ENCODE measurements around the gene MYO3B. TPM values are rescaled to one million over a fixed set of nuclear protein-coding genes. Genes with fewer than 3 reads are reported as not detected.

The MYO3B gene
- total and polyA plus RNA-seq, 2 of the 8 experiments (the other 6 are each of a cell fraction or from before 2014, with no cell fraction given) = 0.17 to 0.19 TPM

GRCh38 chr2:170176212-170176611 is 1.7 kb upstream of the MYO3B start (continued):
- TF ChIP-seq FOSL1 (IDR thresholded peaks at IDR 0.05; ENCODE audit: insufficient read depth, low read depth, low read length) (no peak), RAD21 (IDR thresholded peaks at IDR 0.05 in 1 of 2, conservative IDR thresholded peaks at IDR 0.05 in 1 of 2; ENCODE audit: low read depth in 2 of 2, low read length in 2 of 2) (no peak), CHD1 (IDR thresholded peaks at IDR 0.05; ENCODE audit: low read depth, low read length) (no peak)
